WTC11 (cell line): ENCODE data around the gene SIAH3. TPM values are rescaled to one million over a fixed set of nuclear protein-coding genes. Genes with fewer than 3 reads are reported as not detected.

Experiments used
- ATAC-seq: fragments of 200-7000 bp; cut with Tn5 transposase; 2 replicates; pipeline ENCODE4 v1.10.0; 2021; ENCODE audit warnings: mild to moderate bottlenecking, moderate library complexity
- CTCF ChIA-PET: fragments of 300-600 bp; sonication (Branson Sonifier 250); formaldehyde crosslinking; loops from one replicate; lab custom pipeline; 2021; ENCODE audit warnings: antibody characterized with exemption; lab: Charles Lee
- POLR2A ChIA-PET: fragments of 350-600 bp; sonication (Branson Sonifier 250); formaldehyde crosslinking; loops from one replicate; lab custom pipeline; 2021; ENCODE audit warnings: antibody characterized with exemption; lab: Charles Lee
- DNase-seq: peaks from one replicate; pipeline ENCODE4 v3.0.0; 2021; ENCODE audit warnings: low spot score
- H3K27ac Mint-ChIP-seq: 2 replicates; pipeline ENCODE4 v1.8.0; 2021; ENCODE audit warnings: mixed read lengths
- H3K27me3 Mint-ChIP-seq: 2 replicates; pipeline ENCODE4 v1.8.0; 2021; ENCODE audit warnings: low read depth, mild to moderate bottlenecking, moderate library complexity, mixed read lengths
- H3K36me3 Mint-ChIP-seq: 2 replicates; pipeline ENCODE4 v1.8.0; 2021; ENCODE audit warnings: mixed read lengths
- H3K4me1 Mint-ChIP-seq: 2 replicates; pipeline ENCODE4 v1.8.0; 2022; ENCODE audit warnings: mixed read lengths
- H3K4me3 Mint-ChIP-seq: 2 replicates; pipeline ENCODE4 v1.8.0; 2021; ENCODE audit warnings: mild to moderate bottlenecking, moderate library complexity, mixed read lengths
- H3K9me3 Mint-ChIP-seq: 2 replicates; pipeline ENCODE4 v1.8.0; 2021; ENCODE audit warnings: mixed read lengths
- AR ChIP-seq: fragments of 250-450 bp; sonication (Bioruptor Pico); IDR thresholded peaks from 2 replicates; pipeline ENCODE4 v1.9.0; 2021; ENCODE audit warnings: mild to moderate bottlenecking
- CREB1 ChIP-seq: sonication (generic); formaldehyde crosslinking; IDR thresholded peaks from 2 replicates; pipeline ENCODE4 v1.8.0; 2023; ENCODE audit warnings: mild to moderate bottlenecking, missing genetic modification reagents
- ERG ChIP-seq: fragments of 250-450 bp; sonication (Bioruptor Pico); IDR thresholded peaks from 2 replicates; pipeline ENCODE4 v1.8.0; 2021; ENCODE audit warnings: mild to moderate bottlenecking
- FOXK1 ChIP-seq: sonication (generic); formaldehyde crosslinking; IDR thresholded peaks from 2 replicates; pipeline ENCODE4 v1.8.0; 2022; ENCODE audit warnings: mild to moderate bottlenecking, moderate library complexity, missing genetic modification reagents
- MYBL2 ChIP-seq: sonication (generic); formaldehyde crosslinking; IDR thresholded peaks from 2 replicates; pipeline ENCODE4 v1.8.1; 2023; ENCODE audit warnings: mild to moderate bottlenecking, moderate library complexity, missing genetic modification reagents
- NFATC4 ChIP-seq: fragments of 250-450 bp; sonication (Bioruptor Pico); IDR thresholded peaks from 2 replicates; pipeline ENCODE4 v1.9.0; 2021; ENCODE audit warnings: mild to moderate bottlenecking
- NFYB ChIP-seq: sonication (generic); formaldehyde crosslinking; conservative IDR thresholded peaks from 2 replicates; pipeline ENCODE4 v1.8.0; 2022; ENCODE audit warnings: low read depth, missing genetic modification reagents
- PRRX2 ChIP-seq: fragments of 250-450 bp; sonication (Bioruptor Pico); IDR thresholded peaks from 2 replicates; pipeline ENCODE4 v1.8.0; 2021; ENCODE audit warnings: mild to moderate bottlenecking
- RELA ChIP-seq: sonication (generic); formaldehyde crosslinking; IDR thresholded peaks from 2 replicates; pipeline ENCODE4 v1.8.1; 2022; ENCODE audit warnings: missing genetic modification reagents, mild to moderate bottlenecking, borderline replicate concordance
- ZBTB21 ChIP-seq: sonication (generic); formaldehyde crosslinking; IDR thresholded peaks from 2 replicates; pipeline ENCODE4 v1.8.1; 2023; ENCODE audit warnings: mild to moderate bottlenecking, missing genetic modification reagents, borderline replicate concordance
- ZNF138 ChIP-seq: sonication (generic); formaldehyde crosslinking; conservative IDR thresholded peaks from 2 replicates; pipeline ENCODE4 v1.8.1; 2022; ENCODE audit warnings: mild to moderate bottlenecking, moderate library complexity, missing genetic modification reagents
- ZNF232 ChIP-seq: sonication (generic); formaldehyde crosslinking; IDR thresholded peaks from 2 replicates; pipeline ENCODE4 v1.8.0; 2022; ENCODE audit warnings: mild to moderate bottlenecking, missing genetic modification reagents
- ZNF423 ChIP-seq: fragments of 250-450 bp; sonication (Bioruptor Pico); IDR thresholded peaks from 2 replicates; pipeline ENCODE4 v2.1.2; 2022; ENCODE audit warnings: mild to moderate bottlenecking, moderate library complexity
- ZNF671 ChIP-seq: fragments of 250-450 bp; sonication (Bioruptor Pico); IDR thresholded peaks from 2 replicates; pipeline ENCODE4 v1.8.0; 2021; ENCODE audit warnings: mild to moderate bottlenecking
- total RNA-seq: library from RNA; stranded (reverse); gene quantifications from 3 replicates; pipeline ENCODE4 v1.2.3, GENCODE V29; 2021
- TF ChIP-seq, protein P1 (sequence below): fragments of 250-450 bp; sonication (Bioruptor Pico); IDR thresholded peaks from 2 replicates; pipeline ENCODE4 v2.1.2; 2022; ENCODE audit warnings: mild to moderate bottlenecking, moderate library complexity
- TF ChIP-seq, protein P2 (sequence below): fragments of 250-450 bp; sonication (Bioruptor Pico); IDR thresholded peaks from 2 replicates; pipeline ENCODE4 v1.9.0; 2021; ENCODE audit warnings: mild to moderate bottlenecking
- TF ChIP-seq, protein P3 (sequence below): sonication (generic); formaldehyde crosslinking; IDR thresholded peaks from 2 replicates; pipeline ENCODE4 v1.8.0; 2023; ENCODE audit warnings: missing genetic modification reagents

The SIAH3 gene
- total RNA-seq, 1 experiment from 2014 or later: 0.31 TPM

DNA sequence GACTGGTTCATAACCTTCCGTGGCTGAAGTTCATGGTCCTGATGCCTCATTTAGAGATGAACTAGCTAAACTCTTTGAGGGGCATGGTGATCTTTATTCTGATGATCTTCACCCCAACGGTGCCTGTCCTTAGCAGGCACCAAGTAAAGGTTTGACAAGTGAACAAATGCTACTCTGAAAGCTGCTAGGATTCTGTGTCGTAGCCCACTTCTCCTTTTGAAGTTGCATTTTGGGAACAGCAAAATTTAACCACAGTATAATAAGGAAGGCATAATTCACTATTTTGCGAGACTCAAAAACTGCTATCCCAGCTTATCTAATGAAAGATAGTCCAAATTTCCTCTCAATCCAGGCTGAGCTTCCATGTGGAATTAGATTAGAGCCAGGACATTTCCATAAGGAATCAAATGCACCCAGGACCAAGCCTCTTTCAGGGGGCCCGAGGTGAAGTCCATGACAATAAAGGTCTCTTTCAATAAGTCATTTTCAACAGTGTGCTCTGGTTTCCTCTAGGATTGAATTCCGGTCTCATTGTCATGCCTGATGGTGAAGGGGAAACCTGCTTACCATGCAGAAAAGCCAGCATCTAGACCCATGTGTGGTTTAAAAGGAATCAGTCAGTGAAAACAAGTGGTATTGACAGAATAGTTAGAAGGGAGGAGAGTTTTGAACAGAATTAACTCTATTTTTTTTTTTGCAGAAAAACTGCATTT, 23.1 kb downstream of the SIAH3 start (continued):
- TF ChIP-seq ZBTB21 (CRISPR knock-in tag) (no peak), RELA (CRISPR knock-in tag) (no peak), ZNF671 (CRISPR knock-in tag) (no peak), MYBL2 (CRISPR knock-in tag) (no peak), NFYB (CRISPR knock-in tag) (no peak), FOXK1 (CRISPR knock-in tag) (no peak), AR (CRISPR knock-in tag) (no peak)
- TF ChIP-seq, protein P1, sequence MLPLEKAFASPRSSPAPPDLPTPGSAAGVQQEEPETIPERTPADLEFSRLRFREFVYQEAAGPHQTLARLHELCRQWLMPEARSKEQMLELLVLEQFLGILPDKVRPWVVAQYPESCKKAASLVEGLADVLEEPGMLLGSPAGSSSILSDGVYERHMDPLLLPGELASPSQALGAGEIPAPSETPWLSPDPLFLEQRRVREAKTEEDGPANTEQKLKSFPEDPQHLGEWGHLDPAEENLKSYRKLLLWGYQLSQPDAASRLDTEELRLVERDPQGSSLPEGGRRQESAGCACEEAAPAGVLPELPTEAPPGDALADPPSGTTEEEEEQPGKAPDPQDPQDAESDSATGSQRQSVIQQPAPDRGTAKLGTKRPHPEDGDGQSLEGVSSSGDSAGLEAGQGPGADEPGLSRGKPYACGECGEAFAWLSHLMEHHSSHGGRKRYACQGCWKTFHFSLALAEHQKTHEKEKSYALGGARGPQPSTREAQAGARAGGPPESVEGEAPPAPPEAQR (CRISPR knock-in tag): no peak
- TF ChIP-seq, protein P2, sequence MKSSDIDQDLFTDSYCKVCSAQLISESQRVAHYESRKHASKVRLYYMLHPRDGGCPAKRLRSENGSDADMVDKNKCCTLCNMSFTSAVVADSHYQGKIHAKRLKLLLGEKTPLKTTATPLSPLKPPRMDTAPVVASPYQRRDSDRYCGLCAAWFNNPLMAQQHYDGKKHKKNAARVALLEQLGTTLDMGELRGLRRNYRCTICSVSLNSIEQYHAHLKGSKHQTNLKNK: no peak

- Mint-ChIP-seq H3K27ac (no peak overlapping the region), H3K9me3 (no peaks in the 10 kb centered on the region), H3K27me3 (no peaks in the 10 kb centered on the region), H3K4me1 (peaks cover 57% of the 10 kb centered on the region), H3K4me3 (no peak overlapping the region), H3K36me3 (no peaks in the 10 kb centered on the region)
- ChIA-PET POLR2A (no interaction called here), CTCF (interaction anchor here (0.5 to 1.0 kb wide), 2 partner anchors 9 to 91 kb away, joined by 3 read pairs; no protein-coding TSS in a partner anchor)
- DNase-seq (no peak), ATAC-seq (no peak)
- TF ChIP-seq NFYB (CRISPR knock-in tag) (no peak), NFATC4 (CRISPR knock-in tag) (no peak), PRRX2 (CRISPR knock-in tag) (no peak), ZNF138 (no peak), ERG (CRISPR knock-in tag) (no peak), ZNF423 (CRISPR knock-in tag) (no peak), CREB1 (CRISPR knock-in tag) (no peak)
- TF ChIP-seq, protein P2: no peak
- TF ChIP-seq, protein P3, sequence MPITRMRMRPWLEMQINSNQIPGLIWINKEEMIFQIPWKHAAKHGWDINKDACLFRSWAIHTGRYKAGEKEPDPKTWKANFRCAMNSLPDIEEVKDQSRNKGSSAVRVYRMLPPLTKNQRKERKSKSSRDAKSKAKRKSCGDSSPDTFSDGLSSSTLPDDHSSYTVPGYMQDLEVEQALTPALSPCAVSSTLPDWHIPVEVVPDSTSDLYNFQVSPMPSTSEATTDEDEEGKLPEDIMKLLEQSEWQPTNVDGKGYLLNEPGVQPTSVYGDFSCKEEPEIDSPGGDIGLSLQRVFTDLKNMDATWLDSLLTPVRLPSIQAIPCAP: no peak
Measured at GRCh38 chr13:45827318-45827717, 24.2 kb downstream of the SIAH3 start.

- Mint-ChIP-seq H3K27me3 (no peaks in the 10 kb centered on the region), H3K4me3 (no peak overlapping the region), H3K9me3 (no peaks in the 10 kb centered on the region), H3K27ac (no peak overlapping the region), H3K36me3 (no peaks in the 10 kb centered on the region), H3K4me1 (peaks cover 61% of the 10 kb centered on the region)
- POLR2A ChIA-PET: no interaction called here
- CTCF ChIA-PET: interaction anchor here (0.5 to 1.0 kb wide), 2 partner anchors 9 to 90 kb away, joined by 3 read pairs; no protein-coding TSS in a partner anchor
- ATAC-seq (no peak), DNase-seq (no peak)
- TF ChIP-seq ZNF232: no peak
Measured at GRCh38 chr13:45826731-45827130, 24.8 kb downstream of the SIAH3 start.
